PFSK-1 (cell line): Measurements from ENCODE around the gene RRAD.

Experiments
- FOXP2 ChIP-seq: optimal IDR thresholded peaks from 2 replicates; pipeline ENCODE3; 2011; ENCODE audit warnings: borderline replicate concordance, control low read depth, inconsistent platforms; ENCODE audit not compliant: insufficient read depth; ENCODE audit errors: extremely low read length, extremely low read depth
- POLR2AphosphoS5 ChIP-seq: IDR thresholded peaks from 2 replicates; pipeline ENCODE4 v1.6.1; 2012; ENCODE audit warnings: low read depth, mild to moderate bottlenecking, control low read depth, low read length, moderate library complexity
- REST ChIP-seq, 2 experiments: IDR thresholded peaks; 2 replicates each; pipeline versions ENCODE4 v1.6.1 to v1.8.0; 2011 to 2012; ENCODE audit warnings: low read depth in 2 of 2, low read length in 2 of 2, control low read depth in 1 of 2, inconsistent platforms in 1 of 2, mild to moderate bottlenecking in 1 of 2, moderate library complexity in 1 of 2; ENCODE audit not compliant: insufficient read depth in 1 of 2
- SIN3A ChIP-seq: IDR thresholded peaks from 2 replicates; pipeline ENCODE4 v1.6.1; 2012; ENCODE audit warnings: mild to moderate bottlenecking, low read length, moderate library complexity, borderline replicate concordance; ENCODE audit not compliant: insufficient read depth
- TAF1 ChIP-seq: IDR thresholded peaks from 2 replicates; pipeline ENCODE4 v1.6.1; 2012; ENCODE audit warnings: low read length, control low read depth, borderline replicate concordance; ENCODE audit not compliant: insufficient read depth

Gene RRAD

GRCh38 chr16:66940236-66940635, 14.9 kb upstream of the RRAD start:
- TF ChIP-seq FOXP2: no peak
- no peak for TF ChIP-seq TAF1
- no peak for TF ChIP-seq SIN3A
- TF ChIP-seq REST (IDR thresholded peaks at IDR 0.05; ENCODE audit: insufficient read depth in 1 of 2, low read depth in 2 of 2, low read length in 2 of 2): no peak
- no peak for TF ChIP-seq POLR2AphosphoS5

GRCh38 chr16:66939366-66939765, 14.0 kb upstream of the RRAD start:
- TF ChIP-seq REST (IDR thresholded peaks at IDR 0.05; ENCODE audit: insufficient read depth in 1 of 2, low read depth in 2 of 2, low read length in 2 of 2): no peak
- no peak for TF ChIP-seq POLR2AphosphoS5
- no peak for TF ChIP-seq TAF1
- no peak for TF ChIP-seq FOXP2
- TF ChIP-seq SIN3A: no peak

- no peak for TF ChIP-seq FOXP2
- no peak for TF ChIP-seq SIN3A
- no peak for TF ChIP-seq TAF1
- TF ChIP-seq REST (IDR thresholded peaks at IDR 0.05; ENCODE audit: insufficient read depth in 1 of 2, low read depth in 2 of 2, low read length in 2 of 2): no peak
- no peak for TF ChIP-seq POLR2AphosphoS5
Measured at GRCh38 chr16:66937725-66938337, 12.5 kb upstream of the RRAD start.

GRCh38 chr16:66936889-66937554, 11.7 kb upstream of the RRAD start:
- TF ChIP-seq TAF1 (no peak), REST (IDR thresholded peaks at IDR 0.05; ENCODE audit: insufficient read depth in 1 of 2, low read depth in 2 of 2, low read length in 2 of 2) (no peak), POLR2AphosphoS5 (no peak), FOXP2 (no peak), SIN3A (no peak)
